Activated B cell treated with CpG ODN at 0.5 μM for 24 hours (primary cell): Measurements from ENCODE around the gene MMP1. TPM values are rescaled to one million over a fixed set of nuclear protein-coding genes. Genes with fewer than 3 reads are reported as not detected.

Experiments used
- ATAC-seq: fragments of 200-7000 bp; cut with Tn5 transposase; one replicate; pipeline ENCODE4 v1.10.0; 2021; ENCODE audit warnings: low read depth, mild to moderate bottlenecking, moderate library complexity
- CTCF ChIA-PET: fragments of 350-600 bp; sonication (Branson Sonifier 250); formaldehyde crosslinking; loops from one replicate; lab custom pipeline; 2021; ENCODE audit warnings: antibody characterized with exemption; lab: Charles Lee
- POLR2A ChIA-PET: fragments of 350-600 bp; sonication (Branson Sonifier 250); formaldehyde crosslinking; loops from one replicate; lab custom pipeline; 2021; ENCODE audit warnings: antibody characterized with exemption; lab: Charles Lee
- DNase-seq: peaks from one replicate; pipeline ENCODE4 v3.0.0; 2022
- H3K27ac Mint-ChIP-seq: one replicate; pipeline ENCODE4 v1.8.0; 2020; ENCODE audit warnings: mixed read lengths
- H3K27me3 Mint-ChIP-seq: one replicate; pipeline ENCODE4 v1.8.0; 2021; ENCODE audit warnings: mixed read lengths
- H3K36me3 Mint-ChIP-seq: one replicate; pipeline ENCODE4 v1.8.0; 2021; ENCODE audit warnings: low read depth, mixed read lengths
- H3K4me1 Mint-ChIP-seq: one replicate; pipeline ENCODE4 v1.8.0; 2021; ENCODE audit warnings: mixed read lengths
- H3K4me3 Mint-ChIP-seq: one replicate; pipeline ENCODE4 v1.8.0; 2020; ENCODE audit warnings: mild to moderate bottlenecking, mixed read lengths
- H3K9me3 Mint-ChIP-seq: one replicate; pipeline ENCODE4 v1.8.0; 2020; ENCODE audit warnings: mixed read lengths
- CTCF ChIP-seq: fragments of 200-600 bp; IDR thresholded peaks from one replicate; pipeline ENCODE4 v1.8.0; 2022; ENCODE audit warnings: antibody characterized with exemption, mild to moderate bottlenecking
- intact Hi-C: fragments of 100-400 bp; cut with micrococcal nuclease; formaldehyde crosslinking; loops from one replicate; pipeline ENCODE4 v1.15.1; 2024
- total RNA-seq: library from RNA; stranded (reverse); gene quantifications from 2 replicates; pipeline ENCODE4 v1.2.3, GENCODE V29; 2022

The MMP1 gene
- total RNA-seq, 1 donor from 2014 or later = not detected

GRCh38 chr11:102837646-102838045 lies 39.7 kb upstream of the MMP1 start:
- H3K4me3 Mint-ChIP-seq = no peak overlapping the region
- peaks cover under 1% of the 10 kb centered on the region for H3K27me3 Mint-ChIP-seq
- intact Hi-C loops = no loop called here
- TF ChIP-seq CTCF = no peak
- CTCF ChIA-PET = no interaction called here
- POLR2A ChIA-PET = no interaction called here
- H3K4me1 Mint-ChIP-seq = no peaks in the 10 kb centered on the region
- DNase-seq (no peak), ATAC-seq (no peak)
- H3K36me3 Mint-ChIP-seq = no peaks in the 10 kb centered on the region
- no peak overlapping the region for H3K27ac Mint-ChIP-seq
- no peaks in the 10 kb centered on the region for H3K9me3 Mint-ChIP-seq

GRCh38 chr11:102837156-102837555 lies 39.2 kb upstream of the MMP1 start:
- no peak for ATAC-seq
- ChIA-PET POLR2A (no interaction called here), CTCF (no interaction called here)
- H3K36me3 Mint-ChIP-seq = no peaks in the 10 kb centered on the region
- no peak overlapping the region for H3K27ac Mint-ChIP-seq
- TF ChIP-seq CTCF = no peak
- no peaks in the 10 kb centered on the region for H3K4me1 Mint-ChIP-seq
- no peaks in the 10 kb centered on the region for H3K9me3 Mint-ChIP-seq
- H3K4me3 Mint-ChIP-seq = no peak overlapping the region
- no peak for DNase-seq
- peaks cover 4% of the 10 kb centered on the region for H3K27me3 Mint-ChIP-seq
- intact Hi-C loops = no loop called here

GRCh38 chr11:102836290-102836875 lies 38.4 kb upstream of the MMP1 start:
- no peak for ATAC-seq
- ChIA-PET POLR2A (no interaction called here), CTCF (no interaction called here)
- Mint-ChIP-seq H3K27ac (no peak overlapping the region), H3K27me3 (peaks cover 11% of the 10 kb centered on the region), H3K9me3 (no peaks in the 10 kb centered on the region), H3K4me3 (no peak overlapping the region), H3K36me3 (no peaks in the 10 kb centered on the region), H3K4me1 (no peaks in the 10 kb centered on the region)
- no peak for TF ChIP-seq CTCF
- DNase-seq = no peak
- intact Hi-C loops = no loop called here

- TF ChIP-seq CTCF = no peak
- ATAC-seq (no peak), DNase-seq (no peak)
- Mint-ChIP-seq H3K36me3 (no peaks in the 10 kb centered on the region), H3K4me3 (no peak overlapping the region), H3K27me3 (peaks cover 26% of the 10 kb centered on the region), H3K4me1 (no peaks in the 10 kb centered on the region), H3K27ac (no peak overlapping the region), H3K9me3 (no peaks in the 10 kb centered on the region)
- CTCF ChIA-PET = no interaction called here
- intact Hi-C loops = no loop called here
- POLR2A ChIA-PET = no interaction called here
Observed at GRCh38 chr11:102833731-102834130, 35.8 kb upstream of the MMP1 start.

GRCh38 chr11:102832612-102833011 lies 34.7 kb upstream of the MMP1 start:
- ChIA-PET POLR2A (no interaction called here), CTCF (no interaction called here)
- ATAC-seq (no peak), DNase-seq (no peak)
- Mint-ChIP-seq H3K4me3 (no peak overlapping the region), H3K27me3 (peaks cover 26% of the 10 kb centered on the region), H3K36me3 (no peaks in the 10 kb centered on the region), H3K9me3 (no peaks in the 10 kb centered on the region), H3K27ac (no peak overlapping the region), H3K4me1 (no peaks in the 10 kb centered on the region)
- no peak for TF ChIP-seq CTCF
- intact Hi-C loops = no loop called here
